HepG2 (cell line): ENCODE results near the gene ACADSB. TPM values are rescaled to one million over a fixed set of nuclear protein-coding genes. Genes with fewer than 3 reads are reported as not detected.

Experiments
- ARNT ChIP-seq: fragments of 450-650 bp; IDR thresholded peaks from 2 replicates; pipeline ENCODE4 v1.6.1; 2017
- HDAC2 ChIP-seq: sonication (generic); formaldehyde crosslinking; IDR thresholded peaks from 2 replicates; pipeline ENCODE4 v1.4.0; 2020; ENCODE audit warnings: missing genetic modification reagents
- JDP2 ChIP-seq: sonication (generic); formaldehyde crosslinking; IDR thresholded peaks from 2 replicates; pipeline ENCODE4 v1.8.1; 2022; ENCODE audit warnings: missing genetic modification reagents, borderline replicate concordance
- MTA1 ChIP-seq: sonication (generic); formaldehyde crosslinking; IDR thresholded peaks from 2 replicates; pipeline ENCODE4 v1.4.0; 2020; ENCODE audit warnings: missing genetic modification reagents, mild to moderate bottlenecking, borderline replicate concordance
- NFATC3 ChIP-seq: sonication (generic); formaldehyde crosslinking; IDR thresholded peaks from 2 replicates; pipeline ENCODE4 v1.5.1; 2020; ENCODE audit warnings: mild to moderate bottlenecking, missing genetic modification reagents
- NR0B2 ChIP-seq: sonication (generic); formaldehyde crosslinking; IDR thresholded peaks from 2 replicates; pipeline ENCODE4 v1.4.0; 2020; ENCODE audit warnings: mild to moderate bottlenecking, missing genetic modification reagents
- SIN3A ChIP-seq: IDR thresholded peaks from 2 replicates; pipeline ENCODE4 v1.6.1; 2011; ENCODE audit warnings: low read depth, mild to moderate bottlenecking, control low read depth, low read length, borderline replicate concordance
- SP5 ChIP-seq: IDR thresholded peaks from 2 replicates; pipeline ENCODE4 v1.6.1; 2016; ENCODE audit warnings: low read depth, borderline replicate concordance
- ZNF138 ChIP-seq: sonication (generic); formaldehyde crosslinking; IDR thresholded peaks from 2 replicates; pipeline ENCODE4 v1.5.0; 2020; ENCODE audit warnings: mild to moderate bottlenecking, low read depth, missing genetic modification reagents
- ZNF343 ChIP-seq: sonication (generic); formaldehyde crosslinking; IDR thresholded peaks from 2 replicates; pipeline ENCODE4 v1.4.0; 2020; ENCODE audit warnings: mild to moderate bottlenecking, missing genetic modification reagents
- ZNF552 ChIP-seq: sonication (generic); formaldehyde crosslinking; IDR thresholded peaks from 2 replicates; pipeline ENCODE4 v1.9.0; 2022; ENCODE audit warnings: missing genetic modification reagents, mild to moderate bottlenecking, borderline replicate concordance
- ZNF569 ChIP-seq: sonication (generic); formaldehyde crosslinking; IDR thresholded peaks from 2 replicates; pipeline ENCODE4 v1.5.0; 2020; ENCODE audit warnings: mild to moderate bottlenecking, missing genetic modification reagents, moderate library complexity, borderline replicate concordance
- ZNF639 ChIP-seq: conservative IDR thresholded peaks from 2 replicates; pipeline ENCODE4 v1.6.1; 2018; ENCODE audit warnings: missing genetic modification reagents
- polyA plus RNA-seq, 8 experiments: library from polyadenylated mRNA; depleted of rRNA in 3 of 8; stranded (reverse) in 7 of 8; unstranded in 1 of 8; fragments of >200 nt; fragmentation: Illumina TruSeq in 4 of 8; extraction: Trizol in 4 of 8; gene quantifications; 2 replicates each; pipeline versions ENCODE4 v1.2.1 to v1.2.3, GENCODE V29; 2011 to 2016; ENCODE audit warnings: low read depth in 4 of 8, missing spikeins in 1 of 8, mixed read lengths in 1 of 8; ENCODE audit not compliant: insufficient read depth in 1 of 8
- total RNA-seq, 5 experiments: library from RNA; depleted of rRNA; stranded (reverse); fragments of >200 nt; fragmentation: Illumina TruSeq; extraction: Trizol; gene quantifications; 2 replicates each; pipeline ENCODE4 v1.2.3, GENCODE V29; 2016; ENCODE audit warnings: low read depth in 1 of 5
- TF ChIP-seq, protein P1 (sequence below): IDR thresholded peaks from 2 replicates; pipeline ENCODE4 v1.6.1; 2016; ENCODE audit warnings: mild to moderate bottlenecking

The ACADSB gene
- total and polyA plus RNA-seq, 2 of the 13 experiments (the other 11 are each of a cell fraction or from before 2014, with no cell fraction given) = 80.0 to 87.6 TPM

DNA sequence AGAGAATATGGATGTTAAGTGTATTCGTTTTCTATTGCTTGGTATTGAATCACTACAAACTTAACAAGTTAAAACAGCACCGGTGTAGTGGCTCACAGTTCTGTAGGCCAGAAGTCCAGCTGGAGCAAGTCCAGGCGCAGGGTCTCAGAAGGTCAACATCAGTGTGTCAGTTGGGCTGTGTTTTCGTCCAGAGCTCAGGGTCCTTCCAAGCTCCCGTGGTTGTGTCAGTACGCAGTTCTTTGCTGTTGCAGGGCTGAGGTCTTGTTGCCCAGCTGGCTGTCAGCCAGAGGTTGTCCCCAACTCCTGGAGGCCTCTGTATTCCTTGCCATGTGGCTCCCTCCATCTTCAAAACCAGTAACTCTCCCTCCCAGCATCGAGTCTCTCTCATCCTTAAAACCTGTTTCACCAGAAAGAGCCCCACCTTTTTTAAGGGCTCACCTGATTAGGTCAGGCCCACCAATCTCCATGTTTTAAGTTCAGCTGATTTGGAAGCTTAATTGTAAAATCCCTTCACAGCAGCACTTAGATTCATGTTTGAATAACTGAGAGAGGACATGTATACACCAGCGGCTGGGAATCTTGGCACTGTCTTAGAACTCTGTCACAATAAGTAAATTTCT lies 26.8 kb downstream of the ACADSB start (continued):
- TF ChIP-seq ZNF552 (CRISPR knock-in tag) (no peak), SIN3A (peak; percentile 45; the same call in 1 of the 2 replicates), ZNF569 (no peak), ARNT (no peak), NR0B2 (CRISPR knock-in tag) (no peak), JDP2 (CRISPR knock-in tag) (no peak), SP5 (CRISPR knock-in tag) (no peak), MTA1 (CRISPR knock-in tag) (peak; percentile 66; the same call in 1 of the 2 replicates), ZNF138 (no peak), HDAC2 (CRISPR knock-in tag) (peak; percentile 41; the same call in 1 of the 2 replicates), ZNF343 (no peak), NFATC3 (no peak), ZNF639 (no peak)
- TF ChIP-seq, protein P1, sequence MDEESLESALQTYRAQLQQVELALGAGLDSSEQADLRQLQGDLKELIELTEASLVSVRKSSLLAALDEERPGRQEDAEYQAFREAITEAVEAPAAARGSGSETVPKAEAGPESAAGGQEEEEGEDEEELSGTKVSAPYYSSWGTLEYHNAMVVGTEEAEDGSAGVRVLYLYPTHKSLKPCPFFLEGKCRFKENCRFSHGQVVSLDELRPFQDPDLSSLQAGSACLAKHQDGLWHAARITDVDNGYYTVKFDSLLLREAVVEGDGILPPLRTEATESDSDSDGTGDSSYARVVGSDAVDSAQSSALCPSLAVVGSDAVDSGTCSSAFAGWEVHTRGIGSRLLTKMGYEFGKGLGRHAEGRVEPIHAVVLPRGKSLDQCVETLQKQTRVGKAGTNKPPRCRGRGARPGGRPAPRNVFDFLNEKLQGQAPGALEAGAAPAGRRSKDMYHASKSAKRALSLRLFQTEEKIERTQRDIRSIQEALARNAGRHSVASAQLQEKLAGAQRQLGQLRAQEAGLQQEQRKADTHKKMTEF (CRISPR knock-in tag) = peak; percentile 38; the same call in 1 of the 2 replicates
